HCT116 (cell line): ENCODE data around the gene TM6SF1. TPM values are rescaled to one million over a fixed set of nuclear protein-coding genes. Genes with fewer than 3 reads are reported as not detected.

Source experiments
- ATAC-seq: fragments of 200-7000 bp; cut with Tn5 transposase; 2 replicates; pipeline ENCODE4 v1.9.1; 2020; ENCODE audit warnings: mild to moderate bottlenecking, moderate library complexity
- BruUV-seq: library from RNA; stranded (reverse); fragments of 400-500 nt; replicated peaks from 2 replicates; lab custom pipeline; 2021; lab: Mats Ljungman, UMichigan
- CTCF ChIA-PET: fragments of 300-600 bp; sonication (Branson Sonifier 250); formaldehyde crosslinking; loops from one replicate; lab custom pipeline; 2021; ENCODE audit warnings: antibody characterized with exemption; lab: Charles Lee
- POLR2A ChIA-PET: fragments of 300-600, 350-600 bp; sonication (Branson Sonifier 250); formaldehyde crosslinking; loops from one replicate; lab custom pipeline; 2021; ENCODE audit warnings: antibody characterized with exemption; lab: Charles Lee
- RAD21 ChIA-PET, 2 experiments: fragments of 300-600 bp; sonication (Branson Sonifier 250); formaldehyde crosslinking; loops; one replicate each; lab custom pipeline; 2023; ENCODE audit warnings: low total read pairs in 2 of 2; ENCODE audit not compliant: uncharacterized antibody in 2 of 2, unreplicated experiment in 2 of 2, low non-redundant PET in 1 of 2; lab: Charles Lee
- DNase-seq: peaks from one replicate; pipeline ENCODE4 v3.0.0-alpha.2; 2010; ENCODE audit warnings: low read depth, low spot score
- H2AFZ ChIP-seq: fragments of 200-600 bp; shearing (Covaris generic), sonication (generic); 2 replicates; pipeline ENCODE4 v1.6.1; 2017; ENCODE audit warnings: low read depth, mixed run types, mixed read lengths, antibody characterized with exemption, low read length; ENCODE audit not compliant: poor library complexity, severe bottlenecking
- H3K27ac ChIP-seq: 2 replicates; pipeline ENCODE4 v1.5.1; 2012; ENCODE audit warnings: low read depth, low read length
- H3K27me3 ChIP-seq: fragments of 200-600 bp; sonication (generic); 2 replicates; pipeline ENCODE4 v1.6.1; 2016; ENCODE audit warnings: mixed run types, low read length, mixed read lengths; ENCODE audit not compliant: insufficient read depth
- H3K36me3 ChIP-seq, 2 experiments: fragments of 200-500 bp in 1 of 2; fragments of 200-600 bp in 1 of 2; sonication (Bioruptor generic) in 1 of 2; sonication (generic) in 1 of 2; 2 replicates each; pipeline versions ENCODE4 v1.5.1 to v1.6.1; 2014 to 2016; ENCODE audit warnings: low read length in 2 of 2, inconsistent platforms in 1 of 2, mixed read lengths in 1 of 2, mixed run types in 1 of 2; ENCODE audit not compliant: insufficient read depth in 2 of 2, control insufficient read depth in 1 of 2
- H3K4me1 ChIP-seq, 2 experiments: fragments of 200-600 bp in 1 of 2; sonication (generic) in 1 of 2; 2 replicates each; pipeline versions ENCODE4 v1.5.1 to v1.6.1; 2012 to 2017; ENCODE audit warnings: low read length in 2 of 2, inconsistent platforms in 1 of 2, mild to moderate bottlenecking in 1 of 2, mixed read lengths in 1 of 2, mixed run types in 1 of 2, moderate library complexity in 1 of 2; ENCODE audit not compliant: insufficient read depth in 2 of 2, control insufficient read depth in 1 of 2
- H3K4me2 ChIP-seq: fragments of 200-600 bp; sonication (generic); 2 replicates; pipeline ENCODE4 v1.6.1; 2017; ENCODE audit warnings: mixed run types, low read length, mixed read lengths
- H3K4me3 ChIP-seq, 2 experiments: fragments of 200-600 bp in 1 of 2; sonication (generic) in 1 of 2; replicated peaks in 1 of 2; 2 replicates each; pipeline ENCODE4 v1.5.1; 2011 to 2016; ENCODE audit warnings: low read length in 2 of 2, control low read depth in 1 of 2, low read depth in 1 of 2, mild to moderate bottlenecking in 1 of 2, mixed read lengths in 1 of 2, mixed run types in 1 of 2
- H3K79me2 ChIP-seq: fragments of 200-600 bp; sonication (generic); 2 replicates; pipeline ENCODE4 v1.6.1; 2017; ENCODE audit warnings: mild to moderate bottlenecking, mixed run types, low read length, moderate library complexity, mixed read lengths; ENCODE audit not compliant: insufficient read depth
- H3K9ac ChIP-seq: fragments of 200-600 bp; sonication (generic); 2 replicates; pipeline ENCODE4 v1.6.1; 2016; ENCODE audit warnings: low read length, mixed read lengths
- H3K9me2 ChIP-seq: fragments of 200-600 bp; sonication (generic), shearing (Covaris generic); 2 replicates; pipeline ENCODE4 v1.6.1; 2017; ENCODE audit warnings: mixed run types, mild to moderate bottlenecking, moderate library complexity; ENCODE audit not compliant: insufficient read depth
- H3K9me3 ChIP-seq, 2 experiments: fragments of 200-500 bp in 1 of 2; fragments of 200-600 bp in 1 of 2; sonication (Bioruptor generic) in 1 of 2; sonication (generic) in 1 of 2; 2 replicates each; pipeline ENCODE4 v1.6.1; 2014 to 2017; ENCODE audit warnings: low read length in 2 of 2, mixed read lengths in 2 of 2, inconsistent platforms in 1 of 2, low read depth in 1 of 2, mild to moderate bottlenecking in 1 of 2, mixed run types in 1 of 2, moderate library complexity in 1 of 2; ENCODE audit not compliant: control insufficient read depth in 1 of 2, insufficient read depth in 1 of 2
- H4K20me1 ChIP-seq: fragments of 200-600 bp; sonication (generic), shearing (Covaris generic); 2 replicates; pipeline ENCODE4 v1.6.1; 2017; ENCODE audit warnings: mixed run types, mild to moderate bottlenecking, moderate library complexity; ENCODE audit not compliant: insufficient read depth
- ATF3 ChIP-seq: IDR thresholded peaks from 2 replicates; pipeline ENCODE4 v1.6.1; 2012
- CBX3 ChIP-seq: IDR thresholded peaks from 2 replicates; pipeline ENCODE4 v1.6.1; 2012; ENCODE audit warnings: low read depth
- CEBPB ChIP-seq: IDR thresholded peaks from 2 replicates; pipeline ENCODE4 v1.6.1; 2012; ENCODE audit warnings: low read depth
- CTCF ChIP-seq, 3 experiments: fragments of 200-600 bp in 1 of 3; sonication (generic) in 1 of 3; IDR thresholded peaks in 2 of 3; conservative IDR thresholded peaks in 1 of 3; 2 replicates each; pipeline ENCODE4 v1.5.1; 2012 to 2017; ENCODE audit warnings: low read depth in 2 of 3, low read length in 2 of 3, antibody characterized with exemption in 1 of 3, borderline replicate concordance in 1 of 3, control low read depth in 1 of 3, mild to moderate bottlenecking in 1 of 3, mixed read lengths in 1 of 3, mixed run types in 1 of 3, moderate library complexity in 1 of 3; ENCODE audit not compliant: insufficient read depth in 1 of 3
- EGR1 ChIP-seq: IDR thresholded peaks from 2 replicates; pipeline ENCODE4 v1.6.1; 2012; ENCODE audit warnings: low read depth
- EZH2phosphoT487 ChIP-seq: fragments of 200-600 bp; IDR thresholded peaks from 2 replicates; pipeline ENCODE4 v1.6.1; 2018; ENCODE audit warnings: antibody characterized with exemption, borderline replicate concordance
- JUND ChIP-seq: IDR thresholded peaks from 2 replicates; pipeline ENCODE4 v1.6.1; 2012
- MAX ChIP-seq: IDR thresholded peaks from 2 replicates; pipeline ENCODE4 v1.6.1; 2012
- POLR2AphosphoS5 ChIP-seq: IDR thresholded peaks from 2 replicates; pipeline ENCODE4 v1.6.1; 2011; ENCODE audit warnings: mild to moderate bottlenecking, low read depth, low read length, moderate library complexity
- RAD21 ChIP-seq: IDR thresholded peaks from 2 replicates; pipeline ENCODE4 v1.6.1; 2012; ENCODE audit warnings: low read depth, mild to moderate bottlenecking
- SIN3A ChIP-seq: IDR thresholded peaks from 2 replicates; pipeline ENCODE4 v1.6.1; 2012; ENCODE audit warnings: low read depth
- SP1 ChIP-seq: IDR thresholded peaks from 2 replicates; pipeline ENCODE4 v1.6.1; 2012; ENCODE audit warnings: low read depth
- SRF ChIP-seq: IDR thresholded peaks from 2 replicates; pipeline ENCODE4 v1.6.1; 2012; ENCODE audit warnings: low read depth
- TCF7L2 ChIP-seq: IDR thresholded peaks from 2 replicates; pipeline ENCODE4 v1.7.0; 2011; ENCODE audit warnings: borderline replicate concordance, inconsistent platforms; ENCODE audit not compliant: insufficient read depth, insufficient read length; ENCODE audit errors: extremely low read depth
- ZBTB33 ChIP-seq: IDR thresholded peaks from 2 replicates; pipeline ENCODE4 v1.6.1; 2011; ENCODE audit warnings: mild to moderate bottlenecking, low read length, moderate library complexity; ENCODE audit not compliant: insufficient replicate concordance; ENCODE audit errors: extremely low read depth
- ZNF274 ChIP-seq: fragments of 200-500 bp; sonication (Bioruptor generic); IDR thresholded peaks from 2 replicates; pipeline ENCODE4 v1.6.1; 2014; ENCODE audit warnings: mild to moderate bottlenecking, low read depth, low read length, inconsistent platforms
- intact Hi-C: fragments of 100-400 bp; cut with micrococcal nuclease; formaldehyde crosslinking; loops from 2 replicates; pipeline ENCODE4 v1.10.0; 2022
- total RNA-seq: library from RNA; stranded (reverse); gene quantifications from one replicate; pipeline ENCODE4 v1.2.1, GENCODE V29; 2021; ENCODE audit not compliant: unreplicated experiment

The TM6SF1 gene
- total RNA-seq, 1 experiment from 2014 or later, result not detected

- no peak for TF ChIP-seq ZBTB33
- no peak for TF ChIP-seq MAX
- no peak for TF ChIP-seq CBX3
- no peak for TF ChIP-seq SRF
- no peak for TF ChIP-seq CTCF (IDR thresholded peaks at IDR 0.05 in 2 of 3, conservative IDR thresholded peaks at IDR 0.05 in 1 of 3; ENCODE audit: borderline replicate concordance in 1 of 3, insufficient read depth in 1 of 3, low read depth in 2 of 3, low read length in 2 of 3)
- TF ChIP-seq ZNF274, result no peak
- no peak for TF ChIP-seq TCF7L2
- TF ChIP-seq, all 23 proteins: peak for 0
Measured at GRCh38 chr15:83114856-83115255, 7.4 kb downstream of the TM6SF1 start (continued).

- Histone ChIP-seq H3K79me2 (no peaks in the 10 kb centered on the region), H3K36me3 (no peaks in the 10 kb centered on the region), H3K4me2 (no peak overlapping the region), H3K27me3 (no peaks in the 10 kb centered on the region; the same call in 1 of the 2 replicates), H3K27ac (no peak overlapping the region), H3K9ac (no peak overlapping the region), H2AFZ (no peak overlapping the region), H3K4me3 (no peak overlapping the region), H4K20me1 (no peaks in the 10 kb centered on the region), H3K9me3 (no peaks in the 10 kb centered on the region), H3K4me1 (no peaks in the 10 kb centered on the region), H3K9me2 (no peaks in the 10 kb centered on the region)
- no peak for ATAC-seq
- no TSS peak for BruUV-seq
- no peak for DNase-seq
- ChIA-PET CTCF (no interaction called here), RAD21 (no interaction called here), POLR2A (no interaction called here)
- intact Hi-C loops, result no loop called here
- TF ChIP-seq CEBPB (no peak), MAX (no peak), JUND (no peak), EZH2phosphoT487 (no peak), SP1 (no peak), EGR1 (no peak), ZNF274 (no peak), SIN3A (no peak), SRF (no peak), RAD21 (no peak), CTCF (IDR thresholded peaks at IDR 0.05 in 2 of 3, conservative IDR thresholded peaks at IDR 0.05 in 1 of 3; ENCODE audit: borderline replicate concordance in 1 of 3, insufficient read depth in 1 of 3, low read depth in 2 of 3, low read length in 2 of 3) (no peak), POLR2AphosphoS5 (no peak), ATF3 (no peak)
Measured at GRCh38 chr15:83115410-83115809, 8.0 kb downstream of the TM6SF1 start.
